Right atrium auricular region (tissue), 2 donors: ENCODE results near the gene LHX1. TPM values are rescaled to one million over a fixed set of nuclear protein-coding genes. Genes with fewer than 3 reads are reported as not detected.

Source experiments
- DNase-seq: peaks from one replicate; pipeline ENCODE4 v3.0.0-alpha.2; 2019; ENCODE audit warnings: low spot score
- H3K27ac ChIP-seq, 2 donors: fragments of 200-600 bp; sonication (generic); 1 replicate in 1 of 2; 2 replicates in 1 of 2; pipeline ENCODE4 v1.5.1; 2016 to 2019
- H3K27me3 ChIP-seq, 2 donors: fragments of 200-600 bp; sonication (generic); one replicate each; pipeline versions ENCODE4 v1.5.1 to v1.6.0; 2017 to 2019
- H3K36me3 ChIP-seq: fragments of 200-600 bp; sonication (generic); one replicate; pipeline ENCODE4 v1.5.1; 2016
- H3K4me1 ChIP-seq, 2 donors: fragments of 200-600 bp; sonication (generic); one replicate each; pipeline versions ENCODE4 v1.5.1 to v1.6.0; 2017 to 2019
- H3K4me3 ChIP-seq, 2 donors: fragments of 200-600 bp; sonication (generic); 1 replicate in 1 of 2; 2 replicates in 1 of 2; pipeline ENCODE4 v1.5.1; 2017 to 2019; ENCODE audit warnings: mild to moderate bottlenecking in 1 of 2, moderate library complexity in 1 of 2
- H3K9me3 ChIP-seq, 2 donors: fragments of 200-600 bp; sonication (generic); one replicate each; pipeline ENCODE4 v1.5.1; 2019
- total RNA-seq, 2 donors: library from RNA; depleted of rRNA; stranded (reverse); fragments of >200 nt; gene quantifications; one replicate each; pipeline ENCODE4 v1.1.0, GENCODE V29; 2016
- TF ChIP-seq, protein P1 (sequence below), 2 donors: fragments of 200-600 bp; sonication (generic); IDR thresholded peaks; one replicate each; pipeline ENCODE4 v1.5.1; 2019; ENCODE audit warnings: antibody characterized with exemption in 2 of 2

The LHX1 gene
- total RNA-seq, 2 donors from 2014 or later, result not detected

DNA sequence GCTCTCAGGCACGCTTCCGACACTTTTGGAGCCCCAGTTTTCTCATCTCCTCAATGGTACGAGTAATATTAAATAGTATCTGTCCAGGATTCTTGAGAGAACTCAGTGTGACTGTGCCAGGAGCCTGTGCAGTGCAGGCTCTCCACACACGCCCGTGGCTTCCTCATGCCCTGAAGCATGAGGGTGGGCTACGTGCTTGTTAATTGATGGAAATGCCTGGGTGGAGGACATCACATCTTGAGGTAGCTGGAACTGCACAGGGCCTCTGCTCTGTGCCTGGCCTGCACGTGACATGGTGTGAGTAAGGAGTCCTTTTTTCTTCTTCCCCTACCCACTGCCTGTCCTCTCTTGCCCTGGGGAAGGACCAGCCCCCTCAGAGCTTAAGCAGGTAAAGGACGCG, 43.1 kb upstream of the LHX1 start:
- no peak overlapping the region for H3K4me3 ChIP-seq
- no peaks in the 10 kb centered on the region for H3K4me1 ChIP-seq
- no peak for DNase-seq
- H3K36me3 ChIP-seq, result no peaks in the 10 kb centered on the region
- H3K9me3 ChIP-seq, result no peaks in the 10 kb centered on the region
- H3K27ac ChIP-seq, result no peak overlapping the region
- no peaks in the 10 kb centered on the region for H3K27me3 ChIP-seq
- TF ChIP-seq, protein P1, sequence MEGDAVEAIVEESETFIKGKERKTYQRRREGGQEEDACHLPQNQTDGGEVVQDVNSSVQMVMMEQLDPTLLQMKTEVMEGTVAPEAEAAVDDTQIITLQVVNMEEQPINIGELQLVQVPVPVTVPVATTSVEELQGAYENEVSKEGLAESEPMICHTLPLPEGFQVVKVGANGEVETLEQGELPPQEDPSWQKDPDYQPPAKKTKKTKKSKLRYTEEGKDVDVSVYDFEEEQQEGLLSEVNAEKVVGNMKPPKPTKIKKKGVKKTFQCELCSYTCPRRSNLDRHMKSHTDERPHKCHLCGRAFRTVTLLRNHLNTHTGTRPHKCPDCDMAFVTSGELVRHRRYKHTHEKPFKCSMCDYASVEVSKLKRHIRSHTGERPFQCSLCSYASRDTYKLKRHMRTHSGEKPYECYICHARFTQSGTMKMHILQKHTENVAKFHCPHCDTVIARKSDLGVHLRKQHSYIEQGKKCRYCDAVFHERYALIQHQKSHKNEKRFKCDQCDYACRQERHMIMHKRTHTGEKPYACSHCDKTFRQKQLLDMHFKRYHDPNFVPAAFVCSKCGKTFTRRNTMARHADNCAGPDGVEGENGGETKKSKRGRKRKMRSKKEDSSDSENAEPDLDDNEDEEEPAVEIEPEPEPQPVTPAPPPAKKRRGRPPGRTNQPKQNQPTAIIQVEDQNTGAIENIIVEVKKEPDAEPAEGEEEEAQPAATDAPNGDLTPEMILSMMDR (IDR thresholded peaks at IDR 0.05), result no peak

DNA sequence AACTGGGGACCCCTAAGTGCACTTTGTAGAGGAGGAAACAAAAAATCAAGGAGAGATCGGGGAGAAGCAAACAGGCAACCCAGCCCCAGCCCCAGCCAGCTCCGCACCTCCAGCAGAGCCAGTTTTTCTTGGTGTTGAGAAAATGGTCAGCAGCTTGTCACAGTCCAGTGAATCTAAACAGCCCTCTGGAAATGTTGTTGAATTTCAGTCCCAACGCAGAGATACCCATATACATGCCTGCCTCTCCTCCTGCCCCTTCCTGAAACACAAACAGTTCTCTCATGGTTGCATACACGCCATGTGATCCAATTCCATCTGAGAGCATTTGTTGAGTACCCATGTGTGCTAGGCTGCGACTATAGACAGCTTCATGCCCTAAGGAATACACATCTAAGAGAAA, 42.4 kb upstream of the LHX1 start:
- TF ChIP-seq, protein P1 (IDR thresholded peaks at IDR 0.05), result no peak
- Histone ChIP-seq H3K36me3 (no peaks in the 10 kb centered on the region), H3K4me1 (no peaks in the 10 kb centered on the region), H3K9me3 (no peaks in the 10 kb centered on the region), H3K4me3 (no peak overlapping the region), H3K27ac (no peak overlapping the region), H3K27me3 (no peaks in the 10 kb centered on the region)
- DNase-seq, result no peak

DNA sequence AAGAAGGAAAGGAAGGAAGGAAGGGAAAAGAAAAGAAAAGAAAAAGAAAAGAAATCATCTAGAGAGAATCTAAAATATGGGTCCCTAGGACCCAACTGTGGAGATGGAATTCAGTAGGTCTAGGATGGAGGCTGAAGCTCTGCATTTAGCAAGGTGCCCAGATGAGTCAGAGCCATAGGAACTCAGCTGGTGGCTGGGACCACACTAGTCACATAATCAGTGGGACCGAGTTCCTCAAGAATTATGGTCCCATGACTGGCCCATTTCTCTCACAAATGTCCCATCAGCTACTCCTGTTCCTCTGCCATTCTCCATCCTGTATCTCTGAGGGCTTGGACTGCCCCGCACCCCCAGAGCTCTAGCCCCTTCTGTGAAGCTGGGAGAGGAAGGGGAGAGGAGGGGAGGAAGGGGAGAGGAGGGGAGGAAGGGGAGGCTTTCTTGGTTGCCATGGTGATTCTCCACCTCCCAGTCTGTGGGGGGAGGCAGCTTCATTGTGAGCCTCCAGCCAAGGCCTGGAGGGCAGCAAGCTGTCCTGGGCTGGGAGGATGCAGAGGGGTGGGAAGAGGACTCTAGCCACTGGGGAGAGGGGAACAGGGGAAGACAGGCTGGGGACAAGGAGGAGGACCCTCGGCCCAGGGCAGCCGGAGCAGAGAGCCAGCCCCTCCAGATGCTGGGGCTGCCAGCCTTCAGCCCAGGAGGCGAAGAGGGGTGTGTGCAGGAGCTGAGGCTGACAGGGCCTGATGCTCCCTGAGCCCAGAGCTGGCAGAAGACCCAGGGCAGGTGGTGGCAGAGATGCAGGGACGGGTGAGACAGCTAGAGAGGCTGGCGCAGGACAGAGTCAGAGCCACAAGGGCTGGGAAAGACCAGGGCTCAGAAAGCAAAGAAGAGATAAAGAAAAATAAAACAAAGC, 37.8 kb upstream of the LHX1 start:
- H3K4me3 ChIP-seq, result no peak overlapping the region
- H3K36me3 ChIP-seq, result no peaks in the 10 kb centered on the region
- DNase-seq, result no peak
- H3K4me1 ChIP-seq, result no peaks in the 10 kb centered on the region
- H3K27ac ChIP-seq, result no peak overlapping the region
- no peaks in the 10 kb centered on the region for H3K9me3 ChIP-seq
- no peaks in the 10 kb centered on the region for H3K27me3 ChIP-seq
- TF ChIP-seq, protein P1 (IDR thresholded peaks at IDR 0.05), result no peak

DNA sequence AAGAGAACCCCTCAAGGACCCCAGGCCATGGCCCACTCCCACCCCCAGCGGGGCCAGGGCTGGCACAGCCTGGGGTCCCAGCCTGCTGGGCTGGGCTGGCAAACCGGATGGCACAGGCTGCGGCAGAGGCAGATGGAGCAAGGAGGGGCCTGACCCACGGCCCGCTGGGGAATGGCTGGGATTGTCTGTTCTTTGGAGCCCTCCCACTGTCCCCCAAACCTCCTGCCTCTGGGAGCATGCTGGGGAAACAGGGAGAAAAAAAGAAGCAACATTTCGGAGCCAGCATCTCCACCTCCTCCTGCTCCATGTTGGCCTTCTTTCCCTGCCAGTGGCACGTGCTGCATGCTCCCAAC, 37.1 kb upstream of the LHX1 start:
- Histone ChIP-seq H3K27me3 (no peaks in the 10 kb centered on the region), H3K36me3 (no peaks in the 10 kb centered on the region), H3K9me3 (no peaks in the 10 kb centered on the region), H3K27ac (no peak overlapping the region), H3K4me3 (no peak overlapping the region), H3K4me1 (no peaks in the 10 kb centered on the region)
- no peak for DNase-seq
- TF ChIP-seq, protein P1 (IDR thresholded peaks at IDR 0.05), result no peak

DNA sequence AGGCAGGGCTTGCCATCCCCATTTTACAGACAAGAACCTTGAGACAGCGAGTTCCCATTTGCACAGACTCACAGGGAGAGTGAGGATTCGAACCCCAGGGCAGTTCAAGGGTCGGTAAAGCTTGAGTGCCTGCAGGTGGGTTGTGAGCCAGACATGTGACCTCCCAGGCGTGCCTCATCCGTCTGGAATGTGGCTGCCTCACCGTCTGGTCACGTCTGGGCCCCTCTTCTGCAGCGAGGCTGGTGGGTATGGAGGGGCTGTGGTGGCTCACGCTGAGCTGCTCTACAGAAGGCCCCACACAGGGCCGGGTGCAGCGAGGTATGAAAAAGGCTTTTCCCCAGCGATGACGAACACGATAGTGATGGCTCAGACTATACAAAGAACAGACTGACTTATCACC, 35.8 kb upstream of the LHX1 start:
- TF ChIP-seq, protein P1 (IDR thresholded peaks at IDR 0.05), result no peak
- H3K36me3 ChIP-seq, result no peaks in the 10 kb centered on the region
- H3K27me3 ChIP-seq, result no peaks in the 10 kb centered on the region
- no peak overlapping the region for H3K4me3 ChIP-seq
- no peak overlapping the region for H3K27ac ChIP-seq
- DNase-seq, result no peak
- H3K9me3 ChIP-seq, result no peaks in the 10 kb centered on the region
- no peaks in the 10 kb centered on the region for H3K4me1 ChIP-seq

DNA sequence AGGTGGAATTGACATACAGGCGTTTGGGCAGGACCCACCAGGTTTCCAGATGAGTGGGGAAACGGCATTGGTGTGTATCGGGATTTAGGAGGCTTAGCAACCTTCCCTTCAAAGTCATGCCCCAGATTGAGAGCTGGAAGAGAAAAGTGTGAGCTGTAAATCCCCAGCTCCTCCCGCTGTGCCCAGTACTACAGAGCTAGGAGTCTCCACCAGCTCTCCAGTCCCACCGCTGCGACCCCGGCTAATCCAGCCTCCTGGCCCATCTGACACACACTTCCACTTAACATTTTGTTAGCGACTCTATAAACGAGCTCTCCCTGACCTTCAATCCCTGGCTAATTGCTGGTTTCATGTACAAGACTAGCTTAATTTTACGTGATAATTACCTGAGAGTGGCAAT, 29.9 kb upstream of the LHX1 start:
- Histone ChIP-seq H3K27ac (no peak overlapping the region), H3K4me1 (no peaks in the 10 kb centered on the region), H3K4me3 (no peak overlapping the region), H3K9me3 (no peaks in the 10 kb centered on the region), H3K27me3 (no peaks in the 10 kb centered on the region), H3K36me3 (no peaks in the 10 kb centered on the region)
- DNase-seq, result no peak
- TF ChIP-seq, protein P1 (IDR thresholded peaks at IDR 0.05), result no peak
